GM12878 (cell line): ENCODE results near the gene SNRPD3. TPM values are rescaled to one million over a fixed set of nuclear protein-coding genes. Genes with fewer than 3 reads are reported as not detected.

Source experiments
- ATAC-seq: fragments of 200-7000 bp; cut with Tn5 transposase; 3 replicates; pipeline ENCODE4 v1.9.1; 2020; ENCODE audit warnings: mild to moderate bottlenecking, moderate library complexity
- BruUV-seq: library from RNA; stranded (reverse); fragments of 400-500 nt; replicated peaks from 2 replicates; lab custom pipeline; 2021; lab: Mats Ljungman, UMichigan
- CTCF ChIA-PET: fragments of 300-600 bp; sonication (Branson Sonifier 250); formaldehyde crosslinking; extraction: SDS; loops from one replicate; lab custom pipeline; 2021; ENCODE audit warnings: inconsistent platforms; lab: Yijun Ruan, JAX
- POLR2A ChIA-PET: fragments of 350-600 bp; formaldehyde crosslinking; extraction: SDS; loops from one replicate; lab custom pipeline; 2021; ENCODE audit warnings: inconsistent platforms; lab: Charles Lee
- RAD21 ChIA-PET: fragments of 300-600 bp; sonication (Branson Sonifier 250); formaldehyde crosslinking; loops from one replicate; lab custom pipeline; 2023; ENCODE audit warnings: antibody characterized with exemption; ENCODE audit not compliant: unreplicated experiment; lab: Charles Lee
- SMC1A ChIA-PET: fragments of 300-600 bp; sonication (Branson Sonifier 250); formaldehyde crosslinking; loops from one replicate; lab custom pipeline; 2023; ENCODE audit not compliant: unreplicated experiment, uncharacterized antibody; lab: Charles Lee
- DNase-seq: peaks from one replicate; pipeline ENCODE4 v3.0.0-alpha.2; 2011; ENCODE audit warnings: low read depth, low spot score
- FAIRE-seq: peaks from 3 replicates; lab custom pipeline; 2011; peaks lifted over from hg19 to GRCh38; lab: Jason Lieb, UNC
- H2AFZ ChIP-seq: 2 replicates; pipeline ENCODE4 v1.6.0; 2011; ENCODE audit warnings: low read depth, low read length, control low read depth; ENCODE audit not compliant: control insufficient read depth
- H3K27ac ChIP-seq: 2 replicates; pipeline ENCODE4 v1.5.1; 2011; ENCODE audit warnings: control low read depth; ENCODE audit not compliant: control insufficient read depth, insufficient read depth
- H3K27me3 ChIP-seq, 2 experiments: replicated peaks in 1 of 2; 2 replicates each; pipeline versions ENCODE4 v1.6.0 to v1.6.1; 2011; ENCODE audit warnings: low read length in 1 of 2; ENCODE audit not compliant: control insufficient read depth in 2 of 2, insufficient read depth in 2 of 2
- H3K36me3 ChIP-seq, 2 experiments: 2 replicates each; pipeline ENCODE4 v1.5.1; 2011; ENCODE audit warnings: low read length in 1 of 2; ENCODE audit not compliant: control insufficient read depth in 2 of 2, insufficient read depth in 2 of 2
- H3K4me1 ChIP-seq: 2 replicates; pipeline ENCODE4 v1.6.1; 2011; ENCODE audit warnings: mild to moderate bottlenecking, low read length, moderate library complexity, mixed read lengths; ENCODE audit not compliant: control insufficient read depth, insufficient read depth
- H3K4me2 ChIP-seq: 2 replicates; pipeline ENCODE4 v1.6.0; 2011; ENCODE audit warnings: control low read depth; ENCODE audit not compliant: control insufficient read depth, insufficient read depth
- H3K4me3 ChIP-seq: fragments of 200-600 bp; sonication (generic); 2 replicates; pipeline ENCODE4 v1.5.1; 2016
- H3K79me2 ChIP-seq: 2 replicates; pipeline ENCODE4 v1.6.0; 2011; ENCODE audit warnings: low read length; ENCODE audit not compliant: control insufficient read depth, insufficient read depth
- H3K9ac ChIP-seq: 2 replicates; pipeline ENCODE4 v1.8.0; 2011; ENCODE audit warnings: low read length, control low read depth, mixed read lengths; ENCODE audit not compliant: control insufficient read depth, insufficient read depth
- H3K9me3 ChIP-seq: replicated peaks from 3 replicates; pipeline ENCODE4 v1.5.1; 2011; ENCODE audit warnings: mild to moderate bottlenecking, low read length; ENCODE audit not compliant: control insufficient read depth, insufficient read depth
- H4K20me1 ChIP-seq: 2 replicates; pipeline ENCODE4 v1.6.0; 2011; ENCODE audit not compliant: control insufficient read depth, insufficient read depth
- CBX3 ChIP-seq: fragments of 200-600 bp; sonication (generic); IDR thresholded peaks from 2 replicates; pipeline ENCODE4 v1.6.1; 2016; ENCODE audit warnings: low read depth, borderline replicate concordance
- E4F1 ChIP-seq: fragments of 450-650 bp; IDR thresholded peaks from 2 replicates; pipeline ENCODE4 v1.6.1; 2018; ENCODE audit warnings: borderline replicate concordance, mild to moderate bottlenecking; ENCODE audit not compliant: partially characterized antibody
- EGR1 ChIP-seq, 2 experiments: IDR thresholded peaks; 1 replicate in 1 of 2; 2 replicates in 1 of 2; pipeline ENCODE4 v1.6.1; 2011 to 2012; ENCODE audit warnings: low read depth in 2 of 2, low read length in 2 of 2, borderline replicate concordance in 1 of 2, mild to moderate bottlenecking in 1 of 2, moderate library complexity in 1 of 2
- EZH2 ChIP-seq: IDR thresholded peaks from 2 replicates; pipeline ENCODE4 v1.6.1; 2012; ENCODE audit warnings: low read depth, mild to moderate bottlenecking, control low read depth, inconsistent platforms, low read length, borderline replicate concordance; ENCODE audit not compliant: control insufficient read depth
- GATAD2B ChIP-seq: fragments of 450-650 bp; conservative IDR thresholded peaks from 2 replicates; pipeline ENCODE4 v1.6.1; 2017; ENCODE audit warnings: low read depth, mild to moderate bottlenecking, moderate library complexity
- NR2F1 ChIP-seq: fragments of 450-650 bp; conservative IDR thresholded peaks from 2 replicates; pipeline ENCODE4 v1.6.1; 2017; ENCODE audit warnings: mild to moderate bottlenecking
- PML ChIP-seq: IDR thresholded peaks from 2 replicates; pipeline ENCODE4 v1.6.1; 2012; ENCODE audit warnings: low read length, inconsistent platforms
- RUNX3 ChIP-seq: IDR thresholded peaks from 2 replicates; pipeline ENCODE4 v1.6.1; 2012; ENCODE audit warnings: low read length, inconsistent platforms
- WGBS: methylation state at CpG from one replicate; pipeline ENCODE4 v1.1.6; 2016; ENCODE audit warnings: low lambda C conversion rate; ENCODE audit not compliant: insufficient replicate concordance, insufficient coverage; ENCODE audit errors: missing lambda C conversion rate; 5-methylcytosine and 5-hydroxymethylcytosine counted together
- in situ Hi-C: fragments of 300-500 bp; cut with MboI; formaldehyde crosslinking; loops from 9 replicates; pipeline ENCODE4 v1.14.3; 2018; ENCODE audit warnings: mixed read lengths
- intact Hi-C: fragments of 100-400 bp; cut with micrococcal nuclease; formaldehyde crosslinking; loops from one replicate; pipeline ENCODE4 v1.14.2; 2022; ENCODE audit not compliant: unreplicated experiment
- polyA plus RNA-seq, 11 experiments: library from polyadenylated mRNA; depleted of rRNA in 4 of 11; unstranded in 6 of 11; stranded (reverse) in 5 of 11; fragments of >200 nt; fragmentation: Nextera tagmentation in 4 of 11; fragmentation: Illumina TruSeq in 1 of 11; extraction: Ambion mirVana in 4 of 11; extraction: Trizol in 1 of 11; gene quantifications; 1 replicate in 1 of 11; 2 replicates in 10 of 11; pipeline versions ENCODE4 v1.2.1 to v1.2.3, GENCODE V29; 2011 to 2016; ENCODE audit warnings: inconsistent platforms in 2 of 11, missing spikeins in 2 of 11, low read depth in 1 of 11
- total RNA-seq, 4 experiments: library from RNA; depleted of rRNA in 3 of 4; stranded (reverse); fragments of >200 nt in 3 of 4; fragmentation: Illumina TruSeq in 1 of 4; extraction: Trizol in 1 of 4; gene quantifications; 2 replicates each; pipeline versions ENCODE4 v1.2.1 to v1.2.3, GENCODE V29; 2013 to 2021

The SNRPD3 gene
- total and polyA plus RNA-seq, 10 of the 15 experiments (the other 5 are each of a cell fraction or from before 2014, with no cell fraction given) = 112 to 324 (median 242) TPM

GRCh38 chr22:24592058-24592850 lies 36.5 kb downstream of the SNRPD3 start:
- POLR2A ChIA-PET = no interaction called here
- WGBS = 12% methylated on average over 24 of the region's 33 CpGs
- ATAC-seq (peak; percentile 29), FAIRE-seq (no peak), DNase-seq (no peak)
- CTCF ChIA-PET = interaction anchor here (0.8 kb wide), 1 partner anchor 75 kb away, joined by 3 read pairs; no protein-coding TSS in a partner anchor
- in situ Hi-C loops (no loop called here), intact Hi-C loops (no loop called here)
- no peaks in the 10 kb centered on the region for H3K36me3 ChIP-seq
- peak overlapping the region; percentile 90 for H2AFZ ChIP-seq
- no peaks in the 10 kb centered on the region for H3K79me2 ChIP-seq
- RAD21 ChIA-PET = interaction anchor here (0.6 kb wide), 1 partner anchor 39 kb away, joined by 4 read pairs; no protein-coding TSS in a partner anchor
- H3K4me2 ChIP-seq = peak overlapping the region; percentile 77
- peak overlapping the region; percentile 40; the same call in 1 of the 2 replicates for H3K9ac ChIP-seq
- H3K27me3 ChIP-seq = no peaks in the 10 kb centered on the region
- no TSS peak for BruUV-seq
- SMC1A ChIA-PET = no interaction called here
- H3K9me3 ChIP-seq = no peaks in the 10 kb centered on the region
- no peak overlapping the region for H3K27ac ChIP-seq
- peak overlapping the region; percentile 58; the same call in 1 of the 2 replicates for H3K4me3 ChIP-seq
- no peaks in the 10 kb centered on the region for H4K20me1 ChIP-seq
- no peaks in the 10 kb centered on the region for H3K4me1 ChIP-seq
- TF ChIP-seq GATAD2B (0 out of 2 replicates have a peak, but pooled peaks have one; percentile 44), EZH2 (no peak), EGR1 (IDR thresholded peaks at IDR 0.05; ENCODE audit: borderline replicate concordance in 1 of 2, low read depth in 2 of 2, low read length in 2 of 2) (peak in 1 of 2 experiments; percentile 67; a peak in 1 of 3 replicates), CBX3 (no peak), PML (no peak), E4F1 (no peak), NR2F1 (peak; percentile 13; the same call in 1 of the 2 replicates), RUNX3 (no peak)
